Hepatocyte (in vitro differentiated cells): ENCODE results near the gene TXNDC17. TPM values are rescaled to one million over a fixed set of nuclear protein-coding genes. Genes with fewer than 3 reads are reported as not detected.

Experiments used
- DNase-seq: peaks from one replicate; pipeline ENCODE4 v3.0.0-alpha.2; 2016; ENCODE audit warnings: low spot score
- H2AFZ ChIP-seq: fragments of 200-600 bp; sonication (generic); 2 replicates; pipeline ENCODE4 v1.6.0; 2016; ENCODE audit warnings: antibody characterized with exemption, mild to moderate bottlenecking
- H3K27ac ChIP-seq: fragments of 200-600 bp; sonication (generic); 2 replicates; pipeline ENCODE4 v1.5.1; 2016; ENCODE audit warnings: mild to moderate bottlenecking
- H3K27me3 ChIP-seq: fragments of 200-600 bp; sonication (generic); 2 replicates; pipeline ENCODE4 v1.6.1; 2016
- H3K36me3 ChIP-seq: fragments of 200-600 bp; sonication (generic); replicated peaks from 2 replicates; pipeline ENCODE4 v1.5.1; 2016; ENCODE audit warnings: low read depth; ENCODE audit not compliant: insufficient read depth
- H3K4me1 ChIP-seq: fragments of 200-600 bp; sonication (generic); 2 replicates; pipeline ENCODE4 v1.5.1; 2016; ENCODE audit warnings: mild to moderate bottlenecking, moderate library complexity; ENCODE audit not compliant: insufficient read depth
- H3K4me2 ChIP-seq: fragments of 200-600 bp; sonication (generic); 2 replicates; pipeline ENCODE4 v1.6.0; 2016
- H3K4me3 ChIP-seq: fragments of 200-600 bp; sonication (generic); 2 replicates; pipeline ENCODE4 v1.5.1; 2016; ENCODE audit warnings: mild to moderate bottlenecking
- H3K79me2 ChIP-seq: fragments of 200-600 bp; sonication (generic); 2 replicates; pipeline ENCODE4 v1.6.0; 2017; ENCODE audit warnings: mild to moderate bottlenecking
- H3K9me2 ChIP-seq: fragments of 200-600 bp; sonication (generic); replicated peaks from 2 replicates; pipeline ENCODE4 v1.6.0; 2017; ENCODE audit warnings: mild to moderate bottlenecking; ENCODE audit not compliant: insufficient read depth
- H3K9me3 ChIP-seq: fragments of 200-600 bp; sonication (generic); 2 replicates; pipeline ENCODE4 v1.5.1; 2016; ENCODE audit warnings: low read depth, mild to moderate bottlenecking
- H4K20me1 ChIP-seq: fragments of 200-600 bp; sonication (generic); 2 replicates; pipeline ENCODE4 v1.6.0; 2016; ENCODE audit warnings: mild to moderate bottlenecking; ENCODE audit not compliant: insufficient read depth, poor library complexity, severe bottlenecking
- EZH2 ChIP-seq: fragments of 200-600 bp; sonication (generic); IDR thresholded peaks from 2 replicates; pipeline ENCODE4 v1.6.1; 2016; ENCODE audit warnings: antibody characterized with exemption, mild to moderate bottlenecking, borderline replicate concordance
- EZH2phosphoT487 ChIP-seq: fragments of 200-600 bp; sonication (generic); IDR thresholded peaks from one replicate; pipeline ENCODE4 v1.6.1; 2018; ENCODE audit warnings: antibody characterized with exemption, mild to moderate bottlenecking, low read depth, moderate library complexity; ENCODE audit not compliant: unreplicated experiment, severe bottlenecking
- WGBS: methylation state at CpG from one replicate; pipeline ENCODE4 v1.1.6; 2016; ENCODE audit warnings: low lambda C conversion rate; ENCODE audit errors: missing lambda C conversion rate; 5-methylcytosine and 5-hydroxymethylcytosine counted together
- polyA plus RNA-seq: library from polyadenylated mRNA; unstranded; fragments of >200 nt; fragmentation: Nextera tagmentation; extraction: Ambion mirVana; gene quantifications from 2 replicates; pipeline ENCODE4 v1.2.1, GENCODE V29; 2016
- total RNA-seq: library from RNA; depleted of rRNA; stranded (reverse); fragments of >200 nt; gene quantifications from 2 replicates; pipeline ENCODE4 v1.2.3, GENCODE V29; 2014
- TF ChIP-seq, protein P1 (sequence below): fragments of 200-600 bp; sonication (generic); IDR thresholded peaks from 2 replicates; pipeline ENCODE4 v1.5.1; 2016; ENCODE audit warnings: antibody characterized with exemption, mild to moderate bottlenecking; ENCODE audit not compliant: poor library complexity

TXNDC17 gene
- total and polyA plus RNA-seq, 2 experiments from 2014 or later: 106 to 406 TPM

DNA sequence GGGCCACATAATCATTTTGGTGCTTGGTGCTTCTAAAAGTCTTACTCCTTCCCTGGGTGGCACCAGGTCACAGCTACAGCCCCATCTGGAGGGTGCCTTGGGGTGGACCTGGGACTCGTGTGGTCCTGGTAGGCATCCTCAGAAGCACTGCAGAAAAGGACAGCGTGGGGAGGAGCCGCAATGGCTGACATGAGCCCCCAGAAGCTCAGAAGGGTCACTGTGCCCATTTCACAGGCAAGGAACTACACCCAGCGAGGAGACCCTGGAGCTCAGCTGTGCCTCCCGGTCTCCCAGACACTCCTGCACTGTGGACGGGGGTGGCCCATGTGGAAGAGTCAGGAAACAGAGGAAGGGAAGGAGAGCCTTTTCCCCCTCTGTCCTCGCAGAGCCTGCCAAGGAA, 37.1 kb downstream of the TXNDC17 start:
- TF ChIP-seq EZH2 (no peak), EZH2phosphoT487 (no peak)
- TF ChIP-seq, protein P1, sequence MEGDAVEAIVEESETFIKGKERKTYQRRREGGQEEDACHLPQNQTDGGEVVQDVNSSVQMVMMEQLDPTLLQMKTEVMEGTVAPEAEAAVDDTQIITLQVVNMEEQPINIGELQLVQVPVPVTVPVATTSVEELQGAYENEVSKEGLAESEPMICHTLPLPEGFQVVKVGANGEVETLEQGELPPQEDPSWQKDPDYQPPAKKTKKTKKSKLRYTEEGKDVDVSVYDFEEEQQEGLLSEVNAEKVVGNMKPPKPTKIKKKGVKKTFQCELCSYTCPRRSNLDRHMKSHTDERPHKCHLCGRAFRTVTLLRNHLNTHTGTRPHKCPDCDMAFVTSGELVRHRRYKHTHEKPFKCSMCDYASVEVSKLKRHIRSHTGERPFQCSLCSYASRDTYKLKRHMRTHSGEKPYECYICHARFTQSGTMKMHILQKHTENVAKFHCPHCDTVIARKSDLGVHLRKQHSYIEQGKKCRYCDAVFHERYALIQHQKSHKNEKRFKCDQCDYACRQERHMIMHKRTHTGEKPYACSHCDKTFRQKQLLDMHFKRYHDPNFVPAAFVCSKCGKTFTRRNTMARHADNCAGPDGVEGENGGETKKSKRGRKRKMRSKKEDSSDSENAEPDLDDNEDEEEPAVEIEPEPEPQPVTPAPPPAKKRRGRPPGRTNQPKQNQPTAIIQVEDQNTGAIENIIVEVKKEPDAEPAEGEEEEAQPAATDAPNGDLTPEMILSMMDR: no peak
- Histone ChIP-seq H3K4me3 (no peak overlapping the region), H3K27me3 (no peaks in the 10 kb centered on the region), H3K4me2 (no peak overlapping the region), H3K4me1 (peaks cover 14% of the 10 kb centered on the region), H2AFZ (no peak overlapping the region), H3K9me3 (no peaks in the 10 kb centered on the region), H3K27ac (no peak overlapping the region), H3K9me2 (no peaks in the 10 kb centered on the region), H3K79me2 (no peaks in the 10 kb centered on the region), H4K20me1 (no peaks in the 10 kb centered on the region), H3K36me3 (no peaks in the 10 kb centered on the region)
- WGBS: 84% methylated on average over 7 of the region's 7 CpGs
- no peak for DNase-seq

DNA sequence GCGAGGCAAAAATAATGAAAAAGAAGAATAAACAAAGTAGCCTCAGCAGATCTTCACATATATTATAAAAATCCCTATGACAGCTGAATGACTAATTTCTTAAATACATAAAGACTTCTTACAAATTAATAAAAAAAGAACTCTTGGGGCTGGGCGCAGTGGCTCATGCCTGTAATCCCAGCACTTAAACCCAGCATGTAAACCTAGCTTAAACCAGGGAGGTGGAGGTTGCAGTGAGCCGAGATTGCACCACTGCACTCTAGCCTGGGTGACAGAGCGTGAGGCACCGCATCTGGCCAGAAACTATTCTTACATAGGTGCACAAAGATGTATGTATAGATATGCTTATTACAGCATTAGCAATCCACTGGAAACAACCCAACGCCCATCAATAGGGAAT, 38.4 kb downstream of the TXNDC17 start:
- Histone ChIP-seq H3K27me3 (no peaks in the 10 kb centered on the region), H3K27ac (no peak overlapping the region), H3K79me2 (no peaks in the 10 kb centered on the region), H3K9me2 (no peaks in the 10 kb centered on the region), H3K4me3 (no peak overlapping the region), H2AFZ (no peak overlapping the region), H4K20me1 (no peaks in the 10 kb centered on the region), H3K36me3 (no peaks in the 10 kb centered on the region), H3K4me2 (no peak overlapping the region), H3K9me3 (no peaks in the 10 kb centered on the region), H3K4me1 (peaks cover 14% of the 10 kb centered on the region)
- TF ChIP-seq EZH2 (no peak), EZH2phosphoT487 (no peak)
- TF ChIP-seq, protein P1: no peak
- WGBS: 85% methylated on average over 6 of the region's 6 CpGs
- no peak for DNase-seq

DNA sequence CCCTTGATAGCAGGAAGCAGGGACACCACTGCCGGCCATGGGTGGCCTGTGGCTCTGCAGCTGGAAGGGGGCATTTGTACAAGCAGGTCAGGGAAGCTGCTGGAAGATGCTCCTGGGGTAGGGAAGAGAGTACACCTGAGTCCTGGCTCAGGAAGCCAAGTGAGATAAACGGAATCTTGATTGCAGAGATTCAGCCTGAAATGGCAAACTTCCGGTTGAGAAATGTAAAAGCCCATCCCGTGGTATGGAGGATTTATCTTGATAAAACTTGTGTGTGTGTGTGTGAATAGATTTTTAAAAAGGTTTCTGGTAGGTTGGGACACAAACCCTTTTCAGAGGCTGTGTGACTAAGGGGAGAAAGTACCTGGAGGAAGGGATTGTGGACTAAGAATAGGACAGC, 40.3 kb downstream of the TXNDC17 start:
- Histone ChIP-seq H3K79me2 (no peaks in the 10 kb centered on the region), H3K27ac (no peak overlapping the region), H3K4me3 (no peak overlapping the region), H3K4me2 (no peak overlapping the region), H3K9me3 (no peaks in the 10 kb centered on the region), H4K20me1 (no peaks in the 10 kb centered on the region), H3K9me2 (no peaks in the 10 kb centered on the region), H3K36me3 (no peaks in the 10 kb centered on the region), H3K4me1 (peaks cover 14% of the 10 kb centered on the region), H3K27me3 (no peaks in the 10 kb centered on the region), H2AFZ (no peak overlapping the region)
- no peak for DNase-seq
- WGBS: 59% methylated on average over 4 of the region's 4 CpGs
- TF ChIP-seq EZH2phosphoT487 (no peak), EZH2 (no peak)
- TF ChIP-seq, protein P1: no peak

DNA sequence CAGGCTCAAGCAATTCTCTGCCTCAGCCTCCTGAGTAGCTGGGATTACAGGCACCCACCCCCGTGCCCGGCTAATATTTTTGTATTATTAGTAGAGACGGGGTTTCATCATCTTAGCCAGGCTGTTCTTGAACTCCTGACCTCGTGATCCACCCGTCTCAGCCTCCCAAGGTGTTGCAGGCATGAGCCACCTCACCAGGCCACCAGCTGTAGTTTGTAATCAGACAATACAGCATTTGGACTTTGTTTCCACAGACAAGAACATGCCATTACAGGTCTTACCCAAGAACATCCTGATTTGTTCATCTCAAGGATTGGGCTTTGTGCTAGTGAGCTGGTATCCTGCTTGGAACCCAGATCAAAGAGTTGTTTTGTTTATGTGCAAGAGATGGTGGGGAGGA, 40.8 kb downstream of the TXNDC17 start:
- H4K20me1 ChIP-seq: no peaks in the 10 kb centered on the region
- no peak overlapping the region for H3K4me3 ChIP-seq
- no peaks in the 10 kb centered on the region for H3K9me3 ChIP-seq
- no peak for TF ChIP-seq EZH2phosphoT487
- TF ChIP-seq EZH2: no peak
- TF ChIP-seq, protein P1: no peak
- peaks cover 12% of the 10 kb centered on the region for H3K4me1 ChIP-seq
- H3K27ac ChIP-seq: no peak overlapping the region
- no peaks in the 10 kb centered on the region for H3K36me3 ChIP-seq
- no peaks in the 10 kb centered on the region for H3K9me2 ChIP-seq
- no peak for DNase-seq
- H3K27me3 ChIP-seq: no peaks in the 10 kb centered on the region
- WGBS: 81% methylated on average over 5 of the region's 5 CpGs
- H2AFZ ChIP-seq: no peak overlapping the region
- H3K79me2 ChIP-seq: no peaks in the 10 kb centered on the region
- H3K4me2 ChIP-seq: no peak overlapping the region
